Astrocyte of the spinal cord (primary cell): Measurements from ENCODE around the gene CLPSL1.
"Not testable (repeated sequence)": the region's sequence is repeated elsewhere in the genome, so short reads cannot be mapped to it uniquely, and the experiment has no call there.

Experiments used
- DNase-seq: peaks from one replicate; pipeline ENCODE4 v3.0.0; 2011; ENCODE audit warnings: low read depth, low spot score
- H3K4me3 ChIP-seq: 2 replicates; pipeline ENCODE4 v1.5.1; 2011; ENCODE audit warnings: low read depth, mild to moderate bottlenecking, low read length, moderate library complexity
- CTCF ChIP-seq: IDR thresholded peaks from 2 replicates; pipeline ENCODE4 v1.5.1; 2012; ENCODE audit warnings: low read depth, mild to moderate bottlenecking, low read length, inconsistent platforms
- in situ Hi-C: cut with HindIII; loops from 2 replicates; pipeline ENCODE4 v1.10.0; 2017; ENCODE audit warnings: low sequenced_read_pairs

The CLPSL1 gene

GRCh38 chr6:35780719-35781118 lies at the start of gene CLPSL1:
Gene CLPSL1 (plus strand): TSS chr6:35781019. CDS start chr6:35781111, 92 bp downstream.
- no peak for TF ChIP-seq CTCF
- in situ Hi-C loops: no loop called here
- no peak for DNase-seq
- no peak within 1 kb of the TSS for H3K4me3 ChIP-seq

DNA sequence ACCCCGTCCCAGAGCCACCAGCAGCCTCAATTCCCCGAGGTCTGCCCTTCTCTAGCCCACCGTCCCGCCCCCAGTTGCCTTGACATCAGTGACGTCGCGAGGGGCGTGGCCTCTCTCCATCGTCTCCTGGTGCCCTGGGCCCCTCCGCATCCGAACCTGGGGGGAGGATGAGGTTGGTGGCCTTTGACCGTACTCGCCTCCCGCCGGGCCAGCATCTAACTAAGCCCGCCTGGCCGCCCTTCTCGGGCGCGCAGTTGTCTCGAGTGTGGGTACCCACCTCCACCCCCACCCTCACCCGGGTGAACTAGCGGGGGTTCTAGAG lies 49.4 kb upstream of the CLPSL1 start:
- DNase-seq: peak; percentile 90
- no peak for TF ChIP-seq CTCF
- peak overlapping the region; percentile 45 for H3K4me3 ChIP-seq
- in situ Hi-C loops: no loop called here

DNA sequence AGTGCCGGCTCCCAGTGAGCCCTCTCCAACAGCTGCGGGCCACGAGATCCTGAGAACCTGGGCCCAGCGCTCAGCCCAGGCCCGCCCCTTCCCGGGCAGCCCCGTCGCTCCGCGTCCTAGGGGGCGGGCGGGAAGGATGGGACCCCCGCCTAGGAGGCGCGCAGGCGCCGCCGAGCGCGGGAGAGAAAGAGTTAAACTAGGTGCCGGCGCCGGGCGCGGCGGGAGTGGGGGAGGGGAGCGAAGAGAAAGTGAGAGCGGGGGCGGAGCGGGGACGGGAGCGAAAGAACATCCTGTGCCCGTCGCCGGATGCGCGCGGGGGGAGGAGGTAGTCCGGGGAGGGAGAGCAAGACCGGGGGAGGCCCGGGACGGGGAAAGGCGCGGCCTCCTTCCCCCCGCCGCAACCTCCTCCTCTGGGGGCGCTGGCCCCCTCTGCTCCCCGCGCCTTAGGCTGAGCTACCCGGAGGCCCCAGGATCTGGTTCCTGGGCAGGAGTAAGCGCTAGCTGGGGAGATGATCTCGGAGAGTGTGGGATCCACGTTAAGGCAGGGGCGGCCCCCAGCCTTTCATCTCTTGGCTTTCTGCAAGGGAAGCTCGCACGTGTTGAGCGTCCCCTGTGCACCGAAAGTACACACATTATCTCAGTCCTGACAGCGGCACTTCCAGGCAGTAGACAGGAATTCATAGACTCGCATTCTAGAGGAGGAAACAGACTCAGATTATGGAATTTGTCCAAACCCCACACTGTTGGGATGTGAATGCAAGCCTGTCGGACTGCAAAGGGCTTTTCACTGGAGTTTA lies 48.9 kb upstream of the CLPSL1 start:
- peak overlapping the region; percentile 45 for H3K4me3 ChIP-seq
- peak; percentile 6 for TF ChIP-seq CTCF
- peak; percentile 98 for DNase-seq
- in situ Hi-C loops: no loop called here

GRCh38 chr6:35733633-35734032 lies 47.2 kb upstream of the CLPSL1 start:
- in situ Hi-C loops: no loop called here
- no peak for DNase-seq
- no peak overlapping the region for H3K4me3 ChIP-seq
- TF ChIP-seq CTCF: no peak

GRCh38 chr6:35734319-35734718 lies 46.5 kb upstream of the CLPSL1 start:
- DNase-seq, in situ Hi-C loops, H3K4me3 ChIP-seq: not testable (repeated sequence)

GRCh38 chr6:35735452-35735851 lies 45.4 kb upstream of the CLPSL1 start:
- H3K4me3 ChIP-seq: no peak overlapping the region
- in situ Hi-C loops: no loop called here
- no peak for TF ChIP-seq CTCF
- no peak for DNase-seq

DNA sequence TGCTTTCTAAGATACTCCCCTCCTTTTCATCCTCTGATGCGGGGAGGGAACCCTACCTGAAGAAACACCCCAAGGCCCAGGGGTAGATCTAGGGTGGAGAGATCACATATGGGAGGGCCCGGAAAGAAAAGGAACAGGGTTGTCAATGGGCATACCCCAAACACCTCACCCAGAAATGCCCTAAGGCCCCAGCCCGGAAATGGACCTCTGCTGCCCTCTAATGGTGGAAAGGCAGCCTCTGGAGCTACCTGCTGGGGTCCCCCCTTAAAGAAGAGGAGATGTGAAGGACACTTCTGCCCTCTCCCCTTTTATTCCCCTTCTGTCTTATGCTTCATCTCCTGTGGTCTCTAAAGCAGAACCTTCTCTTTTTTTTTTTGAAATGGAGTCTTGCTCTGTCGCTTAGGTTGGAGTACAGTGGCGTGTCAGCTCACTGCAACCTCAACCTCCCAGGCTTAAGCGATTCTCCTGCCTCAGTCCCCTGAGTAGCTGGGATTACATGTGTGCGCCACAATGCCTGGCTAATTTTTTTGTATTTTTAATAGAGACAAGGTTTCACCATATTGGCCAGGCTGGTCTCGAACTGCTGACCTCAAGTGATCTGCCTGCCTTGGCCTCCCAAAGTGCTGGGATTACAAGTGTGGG lies 44.4 kb upstream of the CLPSL1 start:
- in situ Hi-C loops: no loop called here
- H3K4me3 ChIP-seq: no peak overlapping the region
- TF ChIP-seq CTCF: peak; percentile 96
- peak; percentile 57 for DNase-seq
